GM12891 (cell line): ENCODE measurements around the gene ZNF469.

ENCODE experiments used
- PAX5 ChIP-seq: IDR thresholded peaks from 2 replicates; pipeline ENCODE4 v1.6.1; 2011; ENCODE audit warnings: low read length, moderate library complexity, mild to moderate bottlenecking; ENCODE audit not compliant: insufficient read depth, severe bottlenecking
- POLR2A ChIP-seq: IDR thresholded peaks from 2 replicates; pipeline ENCODE4 v1.6.1; 2011; ENCODE audit warnings: low read depth, low read length, control low read depth
- POLR2AphosphoS5 ChIP-seq: IDR thresholded peaks from 2 replicates; pipeline ENCODE4 v1.6.1; 2011; ENCODE audit warnings: low read depth, low read length, control low read depth
- POU2F2 ChIP-seq: IDR thresholded peaks from 2 replicates; pipeline ENCODE4 v1.6.1; 2011; ENCODE audit warnings: low read depth, mild to moderate bottlenecking, control low read depth, low read length, moderate library complexity

- TF ChIP-seq POLR2AphosphoS5 (no peak), POU2F2 (no peak), POLR2A (no peak), PAX5 (no peak)
Observed at GRCh38 chr16:88345721-88346560, 36.8 kb upstream of the ZNF469 start.
